NCI-H1436 (cell line): ENCODE measurements around the gene TLE5.
A peak's percentile ranks its signal among the peaks of the same experiment; 100 is the strongest.
"Not testable (repeated sequence)": the region's sequence is repeated elsewhere in the genome, so short reads cannot be mapped to it uniquely, and the experiment has no call there.

Source experiments
- DNase-seq: peaks from one replicate; lab custom pipeline; 2025; lab: John Stamatoyannopoulos, UW

The TLE5 gene

DNA sequence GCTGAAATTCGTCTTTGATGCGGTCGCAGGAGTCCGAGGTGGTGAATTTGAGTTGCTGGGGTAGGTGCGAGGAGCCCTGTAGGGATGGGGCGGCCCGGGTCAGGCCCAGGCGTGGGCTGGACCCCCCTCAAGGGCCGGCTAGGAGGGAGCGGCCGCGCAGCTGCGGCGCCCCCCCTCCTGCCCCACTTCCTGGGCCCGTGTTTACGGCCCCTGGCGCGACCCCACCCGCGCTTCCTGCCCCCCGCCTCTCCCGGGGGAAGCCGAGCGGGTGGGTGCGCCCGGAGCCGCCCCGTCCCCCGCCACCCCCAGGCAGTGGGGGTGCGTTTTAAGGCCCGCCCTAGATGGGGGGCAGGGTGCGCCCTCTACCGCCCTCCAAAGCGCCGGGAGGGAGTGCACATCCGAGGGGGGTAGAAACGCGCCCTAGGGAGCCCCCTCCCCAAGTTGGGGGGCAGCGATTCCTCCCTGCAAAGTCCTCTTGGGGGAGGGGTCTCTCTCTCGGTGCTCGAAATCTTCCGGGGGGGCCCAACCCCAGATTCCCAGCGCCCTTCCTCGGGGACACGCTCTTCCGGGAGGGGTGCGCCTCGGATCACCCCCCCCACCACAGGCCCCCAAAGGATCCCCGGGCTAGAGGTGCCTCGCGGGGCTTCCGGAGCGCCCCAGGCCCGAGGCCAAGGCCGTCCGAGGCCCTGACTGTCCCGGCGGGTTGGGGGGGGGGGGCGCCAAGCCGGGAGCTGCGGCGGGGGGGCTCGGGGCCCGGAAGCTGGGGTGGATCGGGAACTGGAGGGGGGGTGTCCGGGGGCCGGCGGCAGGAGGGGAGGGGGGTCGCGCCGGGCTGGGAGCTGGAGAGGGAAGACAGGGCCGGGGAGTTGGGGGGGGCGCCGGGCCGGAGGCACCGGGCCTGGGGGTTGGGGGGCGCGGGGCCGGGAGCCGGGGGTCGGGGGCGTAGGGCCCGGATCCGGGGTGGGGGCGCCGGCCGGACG lies 823 bp downstream of the TLE5 start:
- no peak for DNase-seq

GRCh38 chr19:3060857-3061181 lies 1.5 kb downstream of the TLE5 start:
- DNase-seq, result no peak

DNA sequence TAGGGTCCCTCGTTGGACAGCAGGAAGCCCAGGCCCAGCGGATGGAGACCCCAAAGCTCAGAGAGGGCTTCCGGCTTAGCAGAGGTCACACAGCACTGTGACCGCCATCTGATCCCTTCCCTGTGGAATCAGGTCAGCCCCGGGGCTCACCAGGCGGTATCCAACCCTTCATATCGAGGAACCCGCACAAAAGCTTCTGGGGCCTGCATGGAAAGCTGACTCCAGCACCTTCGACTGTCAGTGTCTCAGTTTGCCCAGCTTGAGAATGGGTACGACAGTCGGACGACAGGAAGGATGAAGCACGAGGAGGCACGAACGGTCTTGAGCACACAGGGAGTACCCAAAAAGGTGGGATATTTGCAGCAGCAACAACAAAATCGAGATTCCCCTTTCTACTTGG lies 2.6 kb downstream of the TLE5 start:
- no peak for DNase-seq

GRCh38 chr19:3058821-3059314 lies 3.4 kb downstream of the TLE5 start:
- no peak for DNase-seq

GRCh38 chr19:3058009-3058820 lies 4.1 kb downstream of the TLE5 start:
- DNase-seq, result no peak

DNA sequence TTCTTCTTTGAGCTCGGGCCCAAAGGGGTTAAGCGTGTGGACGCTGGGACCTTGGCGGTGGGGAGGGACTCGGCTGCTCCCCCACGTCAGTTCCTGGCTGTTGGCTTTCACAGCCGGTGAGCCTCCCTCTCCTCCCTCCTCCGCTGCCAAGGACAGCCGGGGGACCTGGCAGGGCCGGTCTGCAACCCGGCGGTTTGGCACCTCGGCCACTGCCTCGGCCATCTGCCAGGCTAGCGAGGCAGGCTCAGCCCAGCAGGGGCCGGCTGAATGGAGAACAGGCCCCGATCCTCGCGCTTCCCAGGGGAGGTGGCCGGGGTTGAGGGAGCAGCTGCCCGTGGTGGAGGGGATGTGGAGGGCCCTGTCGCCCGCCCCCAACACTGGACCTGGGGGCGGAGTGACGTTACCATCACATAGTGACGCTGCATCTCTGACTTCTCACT lies 5.0 kb downstream of the TLE5 start:
- DNase-seq, result no peak

GRCh38 chr19:3056417-3057088 lies 5.7 kb downstream of the TLE5 start:
- DNase-seq, result no peak

DNA sequence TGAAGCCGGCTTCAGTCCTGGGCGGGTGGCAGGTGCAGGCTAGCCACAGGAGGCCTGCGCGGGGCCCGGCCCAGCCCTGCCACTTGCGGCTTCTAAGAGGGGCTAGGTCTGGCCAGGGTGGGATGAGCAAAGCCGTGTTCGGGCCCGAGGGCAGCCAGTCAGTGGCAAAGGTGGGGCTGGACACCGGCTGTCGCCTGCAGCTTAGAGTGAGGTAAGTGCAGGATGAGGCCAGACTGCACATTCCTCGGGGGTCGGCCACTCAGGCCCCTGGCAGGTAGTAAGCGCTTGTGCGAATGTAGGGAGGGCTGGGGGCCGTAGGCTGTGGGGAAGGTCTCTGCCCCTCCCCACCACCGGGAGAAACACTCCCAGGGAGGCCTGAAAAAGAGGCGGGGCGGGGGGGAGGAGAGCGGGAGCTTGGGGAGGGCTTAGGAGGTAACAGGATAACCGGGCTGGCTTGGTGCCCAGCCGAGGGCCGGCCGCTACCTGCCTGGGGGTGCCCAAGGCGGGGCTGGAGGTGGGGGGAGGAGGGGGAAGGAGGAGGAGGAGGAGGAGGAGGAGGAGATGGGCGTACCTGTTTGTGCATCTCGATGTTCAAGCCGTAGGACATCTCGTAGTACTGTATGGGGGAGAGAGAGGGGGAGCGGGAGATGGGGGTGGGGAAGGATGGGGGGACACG lies 6.4 kb downstream of the TLE5 start:
- DNase-seq, result peak; percentile 91

DNA sequence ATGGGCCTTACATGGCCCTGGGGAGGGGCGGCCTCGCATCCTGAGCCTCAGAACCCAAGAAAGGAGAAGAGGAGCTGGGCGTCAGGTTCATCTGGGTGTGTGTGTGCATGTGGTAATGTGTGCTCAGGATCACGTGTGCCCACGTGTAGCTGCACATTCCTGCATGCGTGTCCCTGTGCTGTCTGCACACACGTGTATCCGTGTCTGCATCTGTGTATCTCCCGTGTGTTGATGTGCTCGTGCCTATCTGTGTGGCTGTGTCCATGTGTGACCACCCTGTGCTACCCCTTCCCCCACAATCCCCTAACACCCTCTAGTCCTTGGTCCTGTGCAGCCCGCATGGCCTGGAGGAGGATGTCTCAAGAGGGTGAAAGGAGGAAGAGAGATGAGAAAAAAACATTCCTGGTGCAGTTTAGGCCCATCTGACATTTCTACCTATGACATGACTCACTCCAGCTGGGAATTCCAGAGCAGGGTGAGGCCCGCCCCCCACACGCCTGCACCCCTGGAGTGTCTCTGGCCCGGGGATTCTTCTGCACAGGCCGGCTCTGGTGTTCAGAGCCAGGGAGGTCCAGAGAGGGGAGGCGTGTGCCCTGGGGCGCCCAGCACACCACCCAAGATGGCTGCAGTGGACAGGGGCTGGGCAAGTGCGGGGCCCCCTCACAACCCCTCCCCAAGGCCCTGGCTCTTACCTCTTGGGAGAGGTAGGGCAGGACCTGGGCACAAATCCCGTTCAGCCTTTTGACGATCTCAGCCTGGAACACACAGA lies 7.1 kb downstream of the TLE5 start:
- DNase-seq, result no peak

- DNase-seq, result no peak
Observed at GRCh38 chr19:3054265-3054971, 7.9 kb downstream of the TLE5 start.

DNA sequence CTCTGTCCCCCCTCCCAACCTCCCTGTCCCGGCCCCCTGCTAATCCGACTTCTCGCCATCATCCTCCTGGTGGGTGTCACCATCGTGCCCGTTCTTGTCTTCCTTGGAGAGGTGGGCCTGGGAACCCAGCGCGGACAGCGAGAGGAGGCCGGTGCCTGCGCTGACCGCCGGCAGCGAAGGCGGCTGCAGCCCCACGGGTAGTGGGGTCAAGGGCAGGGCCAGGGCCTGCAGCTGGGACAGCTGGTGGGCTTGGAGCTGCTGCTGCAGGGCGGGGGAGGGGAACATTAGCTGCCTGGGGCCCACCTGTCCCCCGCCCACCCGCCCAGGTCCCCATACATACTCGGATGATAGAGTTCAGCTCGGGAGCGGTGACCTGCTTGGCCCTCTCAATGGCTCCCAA lies 8.5 kb downstream of the TLE5 start:
- no peak for DNase-seq

GRCh38 chr19:3053218-3053621 lies 9.1 kb downstream of the TLE5 start:
- no peak for DNase-seq

- DNase-seq, result not testable (repeated sequence)
Observed at GRCh38 chr19:3050016-3050415, 12.3 kb downstream of the TLE5 start.

DNA sequence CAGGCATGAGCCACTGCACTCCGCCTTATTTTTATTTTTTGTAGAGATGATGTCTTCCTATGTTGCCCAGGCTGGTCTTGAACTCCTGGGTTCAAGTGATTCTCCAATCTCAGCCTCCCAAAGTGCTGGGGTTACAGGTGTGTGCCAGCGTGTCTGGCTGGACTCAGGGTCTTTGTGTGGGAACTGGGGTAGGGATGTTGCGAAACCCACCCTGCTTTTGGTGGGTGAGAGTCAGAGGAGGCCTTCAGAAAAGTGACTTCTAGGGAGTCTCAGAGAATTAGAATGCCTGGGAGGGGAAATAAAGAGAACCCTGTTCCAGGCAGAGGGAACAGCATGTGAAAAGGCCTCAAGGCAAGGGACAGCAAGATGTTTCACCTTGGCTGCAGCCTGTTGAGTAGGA lies 13.2 kb downstream of the TLE5 start:
- DNase-seq, result no peak

GRCh38 chr19:3048190-3048533 lies 14.1 kb downstream of the TLE5 start:
- no peak for DNase-seq

- peak; percentile 83 for DNase-seq
Observed at GRCh38 chr19:3047496-3048189, 14.7 kb downstream of the TLE5 start.

DNA sequence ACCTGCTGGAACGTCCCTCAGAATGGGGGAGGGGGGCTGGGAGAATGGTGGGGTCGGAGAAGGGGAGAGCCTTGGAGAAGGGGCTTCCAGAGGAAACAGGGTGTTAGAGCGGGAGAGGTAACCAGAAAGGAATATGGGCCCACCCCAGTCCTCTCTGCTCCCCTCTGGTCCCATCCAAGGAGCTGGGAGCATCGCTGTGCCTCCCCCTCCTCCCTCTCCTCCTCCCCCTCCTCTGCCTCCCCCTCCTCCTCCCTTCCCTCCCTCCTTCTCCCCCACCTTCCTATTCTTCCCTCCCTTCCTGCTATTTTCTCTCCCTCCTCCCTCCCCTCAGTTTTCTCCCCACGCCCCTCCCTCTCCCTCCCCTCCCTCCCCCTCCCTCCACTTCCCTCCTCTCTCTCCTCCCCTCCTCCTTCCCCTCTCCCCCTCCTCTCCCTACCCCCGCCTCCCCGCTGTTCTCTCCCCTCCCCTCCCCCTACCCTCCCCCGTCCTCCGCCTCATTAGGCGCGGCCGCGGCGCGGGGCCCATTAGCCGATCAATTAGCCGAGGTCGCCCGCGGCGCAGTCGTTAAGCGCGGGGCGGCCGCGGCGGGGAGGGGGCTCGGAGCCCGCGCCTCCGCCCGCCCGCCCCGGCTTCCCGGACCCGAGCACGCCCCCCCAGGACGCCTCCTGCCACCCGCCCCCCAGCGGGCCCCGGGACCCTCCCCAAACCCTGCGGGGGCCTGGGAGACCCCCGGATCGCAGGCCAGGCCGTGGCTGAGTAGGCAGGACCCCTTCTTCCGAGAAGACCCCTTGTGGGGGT lies 15.4 kb downstream of the TLE5 start:
- DNase-seq, result peak; percentile 83

- no peak for DNase-seq
Observed at GRCh38 chr19:3045885-3046697, 16.2 kb downstream of the TLE5 start.
